Medulla oblongata (tissue), 1 donor: Measurements from ENCODE around the gene NF2.

Experiments
- DNase-seq: peaks from one replicate; pipeline ENCODE4 v3.0.0-alpha.2; 2015; ENCODE audit errors: extremely low spot score

Gene NF2

DNA sequence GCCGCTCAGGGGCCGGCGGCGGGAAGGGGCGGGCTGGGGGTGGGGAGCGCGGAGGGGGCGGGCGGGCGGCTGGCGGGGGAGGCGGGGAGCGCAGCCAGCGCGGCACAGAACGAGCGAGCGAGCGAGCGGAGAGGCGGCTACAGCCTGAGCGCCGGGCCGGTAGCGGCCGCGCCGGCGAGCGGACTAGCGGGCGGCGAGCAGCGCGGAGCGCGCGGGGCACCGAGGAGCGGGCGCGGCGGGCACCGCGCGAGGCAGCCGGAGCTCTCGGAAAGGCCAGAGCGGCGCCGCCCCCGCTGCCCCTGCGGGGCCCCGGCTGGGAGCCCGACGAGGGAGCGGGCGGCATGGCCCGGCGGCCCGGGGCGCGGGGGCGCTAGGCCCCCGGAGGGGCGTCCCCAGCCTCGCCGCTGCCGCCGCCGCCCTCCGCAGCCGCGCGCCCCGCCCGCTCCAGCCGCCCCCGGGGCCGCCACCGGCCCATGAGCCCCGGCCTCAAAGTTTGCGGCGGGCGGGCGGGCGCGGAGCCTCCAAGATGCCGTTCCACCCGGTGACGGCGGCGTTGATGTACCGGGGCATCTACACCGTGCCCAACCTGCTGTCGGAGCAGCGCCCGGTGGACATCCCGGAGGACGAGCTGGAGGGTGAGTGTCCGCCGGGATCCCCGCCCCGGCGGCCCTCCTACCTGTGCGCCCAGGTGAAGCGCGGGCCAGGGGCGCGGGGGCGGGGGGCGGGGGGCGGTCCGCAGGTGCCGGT lies 116.6 kb downstream of the NF2 start, which contains the start of gene CABP7:
CABP7 (plus strand) TSS at position 105 of the 747 bp plus-strand sequence; CDS start at position 527, 422 bp downstream.
- DNase-seq, result no peak

DNA sequence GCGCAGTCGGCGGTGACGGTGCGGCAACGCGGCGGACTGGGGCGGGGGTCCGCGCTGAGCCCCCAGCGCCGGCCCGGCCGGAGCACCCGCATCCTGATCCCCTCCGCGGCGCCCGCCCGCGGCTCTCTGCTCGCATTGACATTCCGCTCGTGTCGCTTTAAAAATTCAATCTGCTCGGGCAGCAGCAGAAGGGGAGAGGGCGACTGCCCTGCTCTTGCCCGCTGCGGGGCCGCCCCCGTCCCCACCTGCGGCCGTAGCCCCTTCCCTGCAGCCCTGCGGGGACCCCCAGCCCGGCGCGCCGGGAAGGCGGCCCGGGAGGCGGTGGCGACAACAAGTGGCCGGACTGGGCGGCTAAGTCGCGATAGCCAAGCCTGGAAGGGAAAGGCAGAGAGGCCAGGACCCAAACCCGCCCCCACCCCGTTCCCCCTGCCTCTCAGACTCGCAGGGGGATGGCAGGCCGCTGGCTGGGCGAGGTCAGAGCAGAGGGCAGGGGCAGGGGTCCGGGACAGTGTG lies 117.4 kb downstream of the NF2 start:
- no peak for DNase-seq

- no peak for DNase-seq
Observed at GRCh38 chr22:29722151-29722550, 118.7 kb downstream of the NF2 start.

DNA sequence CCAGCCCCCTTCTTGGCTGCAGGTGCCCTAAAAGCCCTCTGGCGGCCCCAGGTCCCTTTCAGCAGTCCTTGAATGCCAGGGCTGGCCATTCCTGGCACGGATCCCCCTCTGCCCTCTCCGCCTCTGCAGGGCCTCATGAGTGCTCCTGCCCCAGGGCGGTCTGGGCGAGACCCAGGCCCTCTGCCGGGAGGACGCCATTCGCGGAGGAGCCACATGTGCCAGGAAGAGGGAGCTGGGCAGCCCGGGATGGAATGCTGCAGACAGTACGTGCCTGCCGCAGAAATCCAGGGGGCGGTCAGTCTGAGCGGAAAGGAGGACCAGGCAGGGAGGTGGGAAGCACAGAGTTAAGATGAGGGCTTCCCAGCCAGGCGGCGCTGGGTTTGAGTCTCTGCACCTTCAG lies 119.2 kb downstream of the NF2 start:
- no peak for DNase-seq

DNA sequence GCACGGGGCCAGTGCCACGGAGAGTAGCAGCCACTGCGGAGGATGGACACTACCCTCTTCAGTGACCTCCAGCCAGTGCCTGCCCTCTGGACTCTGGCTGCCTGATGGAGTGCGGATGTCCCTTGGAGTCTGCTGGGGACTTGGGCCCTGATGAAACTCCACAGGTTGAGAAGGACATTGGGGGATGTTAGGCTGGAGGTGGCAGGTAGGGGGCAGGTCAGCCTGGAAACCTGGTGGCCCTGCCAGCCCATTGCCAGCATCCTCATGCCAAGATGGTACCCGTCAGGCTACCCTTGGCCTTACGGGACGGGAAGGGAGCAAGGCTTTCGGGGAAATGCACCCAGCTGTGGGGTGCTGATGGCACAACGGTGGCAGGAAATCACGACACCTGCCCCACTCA lies 120.3 kb downstream of the NF2 start:
- DNase-seq, result no peak

- no peak for DNase-seq
Observed at GRCh38 chr22:29724843-29725242, 121.4 kb downstream of the NF2 start.

- no peak for DNase-seq
Observed at GRCh38 chr22:29726106-29726505, 122.7 kb downstream of the NF2 start.

DNA sequence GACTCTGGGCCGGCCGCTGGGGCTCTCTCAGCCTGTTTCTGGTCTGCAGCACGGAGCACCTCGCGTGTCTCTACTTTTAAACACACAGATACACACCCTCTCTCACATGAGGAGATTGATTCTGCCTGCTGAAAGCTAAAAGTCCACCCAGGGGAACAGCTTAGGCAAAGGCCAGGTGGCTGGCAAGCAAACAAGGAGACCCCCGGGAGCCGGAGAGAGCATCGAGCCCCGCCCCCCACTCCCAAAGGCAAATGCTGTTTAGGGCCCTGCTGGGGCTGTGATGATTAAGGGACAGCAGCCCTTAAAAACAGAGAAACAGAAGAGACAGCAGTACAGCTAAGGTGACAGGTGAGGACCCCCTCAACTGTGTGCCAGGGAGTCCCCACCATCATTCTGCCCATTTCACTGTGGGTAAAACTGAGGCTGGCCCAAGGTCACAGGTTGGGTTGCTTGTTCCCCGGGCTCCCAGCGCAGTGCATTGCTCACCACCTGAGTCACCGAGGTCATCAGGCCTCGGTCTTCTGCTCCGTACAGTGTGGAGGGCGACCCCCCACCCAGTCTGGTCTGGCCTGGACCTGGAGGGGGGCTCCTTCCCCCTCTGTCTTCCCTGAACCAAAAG lies 123.2 kb downstream of the NF2 start:
- no peak for DNase-seq

- DNase-seq, result peak; percentile 27
Observed at GRCh38 chr22:29727131-29727523, 123.7 kb downstream of the NF2 start.

DNA sequence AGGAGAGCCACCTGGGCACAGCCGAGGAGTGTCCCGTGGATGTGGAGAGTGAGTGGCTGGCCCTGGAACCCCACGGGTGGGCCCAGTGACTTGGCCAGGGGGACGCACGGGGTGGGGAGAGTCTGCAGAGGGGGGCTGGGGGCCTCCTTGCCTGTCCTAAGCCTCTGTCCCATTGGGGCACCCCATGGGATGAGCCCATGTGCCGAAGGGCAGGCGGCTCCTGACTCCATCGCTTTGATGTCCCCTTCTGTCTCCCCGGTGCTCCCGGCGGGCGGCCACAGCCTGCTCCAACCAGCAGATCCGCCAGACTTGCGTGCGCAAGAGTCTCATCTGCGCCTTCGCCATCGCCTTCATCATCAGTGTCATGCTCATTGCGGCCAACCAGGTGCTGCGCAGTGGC lies 125.7 kb downstream of the NF2 start:
- no peak for DNase-seq

- DNase-seq, result no peak
Observed at GRCh38 chr22:29731058-29731850, 127.8 kb downstream of the NF2 start.

DNA sequence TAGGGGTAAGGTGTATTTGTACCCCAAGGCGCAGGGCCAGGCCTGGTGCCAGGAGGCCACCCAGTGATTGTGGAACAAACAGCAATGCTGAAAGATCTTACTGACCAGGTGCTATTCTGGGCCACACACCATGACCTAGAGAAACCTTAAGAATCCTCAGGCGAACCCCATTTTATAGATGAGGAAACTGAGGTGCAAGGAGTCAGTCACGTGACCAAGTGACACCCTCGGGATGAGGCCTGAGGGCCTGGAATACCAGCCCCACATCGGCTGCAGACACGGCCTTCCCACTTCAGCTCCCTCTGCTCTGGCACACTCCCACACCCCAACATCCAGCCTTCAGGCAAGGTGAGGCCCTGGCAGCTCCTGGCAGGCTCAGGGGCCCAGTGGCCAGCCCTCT lies 129.4 kb downstream of the NF2 start:
- no peak for DNase-seq

DNA sequence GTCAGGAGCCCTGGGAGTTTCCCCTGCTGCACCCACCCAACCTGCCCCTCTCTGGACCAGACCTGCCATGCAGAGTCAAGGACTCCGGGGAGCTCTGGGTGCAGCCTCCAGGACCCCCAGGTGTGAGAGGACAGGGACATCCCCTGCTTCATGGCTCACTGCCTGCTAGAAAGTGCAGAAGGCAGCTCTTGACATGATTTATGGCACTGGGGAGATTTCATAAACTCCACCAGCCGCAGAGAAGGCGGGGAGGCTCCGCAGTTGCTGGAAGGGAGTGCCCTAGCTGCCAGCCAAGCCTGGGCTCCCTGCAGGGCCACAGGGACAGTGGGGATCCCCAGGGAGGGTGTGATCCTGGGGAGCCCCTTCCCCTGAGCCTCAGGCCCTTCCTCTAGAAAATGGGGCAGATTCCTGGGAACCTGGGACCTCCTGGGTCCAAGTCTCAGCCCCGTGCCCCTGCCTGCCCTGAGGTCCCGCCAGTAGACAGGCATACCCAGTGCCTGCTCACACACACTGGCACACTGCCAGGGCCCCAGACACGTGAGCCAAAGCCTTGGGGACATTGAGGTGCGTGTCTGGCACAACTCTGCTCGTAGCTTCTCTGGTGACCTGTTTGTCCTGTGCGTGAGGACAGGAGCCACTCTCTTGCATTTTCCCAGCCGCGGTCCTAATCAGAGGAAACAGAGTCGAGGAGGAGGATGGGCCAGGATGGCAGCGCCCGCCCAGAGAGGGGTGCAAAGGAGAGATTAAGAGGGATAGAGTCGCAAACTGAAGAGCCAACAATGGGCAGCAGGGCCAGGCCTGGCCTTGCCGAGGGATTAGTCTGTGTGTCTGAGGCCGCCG lies 130.1 kb downstream of the NF2 start:
- no peak for DNase-seq

DNA sequence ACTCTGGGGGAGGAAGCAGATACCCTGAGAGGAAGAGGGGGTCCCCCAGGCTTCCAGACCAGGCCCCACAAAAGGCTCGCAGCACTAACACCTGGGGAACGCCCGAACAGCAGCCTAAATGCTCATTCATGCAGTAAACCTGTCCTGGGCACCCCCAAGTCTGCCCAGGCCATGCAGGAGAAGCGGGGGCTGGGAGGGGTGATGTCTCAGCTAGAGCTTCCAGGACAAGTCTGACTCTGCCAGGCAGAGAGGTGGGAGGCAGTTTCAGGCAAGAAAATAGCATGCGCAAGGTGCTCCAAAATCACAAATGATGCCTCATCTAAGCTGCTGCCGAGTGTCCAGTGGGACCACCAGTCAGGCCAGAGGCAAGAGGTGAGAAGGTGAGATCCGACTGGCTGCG lies 131.0 kb downstream of the NF2 start:
- no peak for DNase-seq

DNA sequence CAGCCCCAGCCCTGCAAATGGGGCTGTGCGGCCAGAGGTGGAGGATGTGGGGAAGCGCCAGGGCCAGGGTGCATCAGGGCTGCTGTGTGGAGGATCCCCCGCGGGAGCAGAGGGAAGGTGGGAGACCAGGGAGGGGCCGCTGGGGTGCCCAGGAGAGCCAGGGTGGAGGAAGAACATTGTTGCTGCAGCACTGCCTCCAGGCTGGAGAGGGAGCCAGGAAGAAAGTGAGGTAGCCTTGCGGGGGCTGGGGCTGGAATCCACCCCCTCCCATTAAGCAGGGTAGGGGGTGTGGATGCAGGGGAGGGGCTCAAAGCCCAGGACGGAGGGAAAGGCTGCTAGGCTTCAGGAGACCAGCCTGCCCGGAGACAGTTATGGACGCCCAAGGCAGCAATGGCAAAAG lies 131.4 kb downstream of the NF2 start:
- no peak for DNase-seq

- no peak for DNase-seq
Observed at GRCh38 chr22:29735416-29735815, 132.0 kb downstream of the NF2 start.

DNA sequence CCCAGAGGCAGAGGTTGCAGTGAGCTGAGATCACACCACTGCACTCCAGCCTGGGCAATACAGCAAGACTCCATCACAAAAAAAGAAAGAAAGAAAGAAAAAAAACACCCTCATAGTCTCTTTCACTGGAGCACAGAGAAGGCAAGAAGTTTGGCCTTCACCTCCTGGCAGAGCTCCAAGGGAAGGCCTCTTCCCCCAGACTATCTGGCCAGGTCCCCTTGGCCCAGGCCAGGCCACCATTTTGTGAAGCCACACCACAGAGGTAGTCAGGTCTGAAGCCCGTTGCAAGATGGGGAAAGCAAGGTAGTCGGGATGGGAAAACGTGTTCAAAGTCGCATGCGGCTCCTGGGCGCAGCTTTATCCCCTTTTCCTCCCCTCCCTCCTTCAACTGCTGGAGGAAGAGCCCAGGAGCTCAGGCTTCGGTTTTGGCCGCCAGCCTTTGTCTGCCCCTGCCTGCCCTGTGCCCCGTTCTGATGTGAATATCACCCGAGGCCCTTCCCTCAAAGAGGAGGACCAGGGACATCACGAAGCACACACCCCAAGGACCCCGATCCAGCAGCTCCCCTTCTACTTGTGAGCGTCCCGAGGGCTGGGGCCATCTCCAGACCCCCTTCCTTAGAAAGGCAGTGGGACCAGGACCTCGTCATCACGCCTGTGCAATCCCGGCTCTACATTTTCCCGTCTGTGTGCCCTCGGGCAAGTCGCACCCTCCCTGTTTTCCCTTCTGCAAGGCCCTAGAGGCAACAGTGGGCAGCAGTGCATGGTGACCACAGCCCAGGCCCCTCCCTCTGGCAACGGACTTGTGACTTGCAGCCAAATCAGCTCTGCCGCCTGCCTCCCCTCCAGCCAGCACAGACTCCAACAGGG lies 134.1 kb downstream of the NF2 start:
- DNase-seq, result peak; percentile 41

- no peak for DNase-seq
Observed at GRCh38 chr22:29738118-29738815, 134.8 kb downstream of the NF2 start.

GRCh38 chr22:29739346-29739875 lies 136.0 kb downstream of the NF2 start:
- DNase-seq, result no peak

DNA sequence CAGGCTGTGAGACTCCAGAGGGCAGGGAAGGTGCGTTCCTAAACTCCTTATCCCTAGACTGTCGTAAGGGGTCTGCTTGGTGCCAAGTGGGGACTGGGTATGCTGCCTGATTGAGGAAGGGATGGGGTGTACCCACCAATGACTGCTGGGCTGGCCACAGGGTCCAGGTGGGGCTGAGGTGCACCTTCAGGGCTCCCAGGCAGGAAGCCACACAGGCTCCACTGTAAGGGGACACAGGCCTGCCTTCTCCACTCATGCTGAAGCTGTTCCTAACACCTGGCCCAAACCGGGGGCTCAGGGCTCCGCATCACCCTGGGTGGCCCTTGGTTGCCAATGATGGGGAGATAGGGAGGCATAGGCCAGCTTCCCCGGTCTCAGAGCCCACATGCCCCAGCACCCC lies 136.8 kb downstream of the NF2 start:
- DNase-seq, result no peak
